H54 (cell line): ENCODE results near the gene BAK1.
"Not testable (repeated sequence)": the region's sequence is repeated elsewhere in the genome, so short reads cannot be mapped to it uniquely, and the experiment has no call there.

ENCODE experiments used
- DNase-seq: peaks from one replicate; pipeline ENCODE4 v3.0.0; 2011; ENCODE audit warnings: low spot score, mixed read lengths; ENCODE audit not compliant: insufficient read length
- FAIRE-seq: peaks from 3 replicates; lab custom pipeline; 2011; peaks lifted over from hg19 to GRCh38; lab: Jason Lieb, UNC
- POLR2A ChIP-seq: IDR thresholded peaks from 2 replicates; pipeline ENCODE4 v1.6.1; 2011; ENCODE audit warnings: low read depth, mild to moderate bottlenecking, low read length

Gene BAK1

GRCh38 chr6:33570806-33571636, 9.1 kb downstream of the BAK1 start:
- peak; percentile 34; the same call in 1 of the 2 replicates for TF ChIP-seq POLR2A
- DNase-seq: peak; percentile 62
- no peak for FAIRE-seq

- no peak for FAIRE-seq
Measured at GRCh38 chr6:33568826-33569570, 11.1 kb downstream of the BAK1 start.

GRCh38 chr6:33567836-33568235, 12.2 kb downstream of the BAK1 start:
- DNase-seq (no peak), FAIRE-seq (no peak)
- no peak for TF ChIP-seq POLR2A

More at GRCh38 chr6:33568826-33569570, 11.1 kb downstream of the BAK1 start:
- no peak for TF ChIP-seq POLR2A
- no peak for DNase-seq

GRCh38 chr6:33566182-33567084, 13.6 kb downstream of the BAK1 start:
- DNase-seq (no peak), FAIRE-seq (no peak)
- TF ChIP-seq POLR2A: no peak

GRCh38 chr6:33558801-33559200, 21.3 kb downstream of the BAK1 start:
- no peak for DNase-seq
- FAIRE-seq: no peak

GRCh38 chr6:33557376-33557775, 22.7 kb downstream of the BAK1 start:
- no peak for TF ChIP-seq POLR2A
- FAIRE-seq (no peak), DNase-seq (no peak)

More at GRCh38 chr6:33558801-33559200, 21.3 kb downstream of the BAK1 start:
- TF ChIP-seq POLR2A: no peak

GRCh38 chr6:33552883-33553282, 27.2 kb downstream of the BAK1 start:
- not testable (repeated sequence) for DNase-seq, FAIRE-seq

GRCh38 chr6:33552252-33552651, 27.8 kb downstream of the BAK1 start:
- TF ChIP-seq POLR2A: no peak
- FAIRE-seq (no peak), DNase-seq (no peak)

- no peak for FAIRE-seq
- TF ChIP-seq POLR2A: no peak
- DNase-seq: no peak
Measured at GRCh38 chr6:33551538-33551937, 28.5 kb downstream of the BAK1 start.

GRCh38 chr6:33549896-33550295, 30.2 kb downstream of the BAK1 start:
- no peak for FAIRE-seq
- DNase-seq: no peak
- TF ChIP-seq POLR2A: no peak

- no peak for FAIRE-seq
Measured at GRCh38 chr6:33549196-33549595, 30.9 kb downstream of the BAK1 start.

GRCh38 chr6:33547499-33547898, 32.6 kb downstream of the BAK1 start:
- TF ChIP-seq POLR2A: no peak
- no peak for DNase-seq
- FAIRE-seq: no peak

More at GRCh38 chr6:33549196-33549595, 30.9 kb downstream of the BAK1 start:
- no peak for TF ChIP-seq POLR2A
- DNase-seq: no peak

GRCh38 chr6:33546766-33547165, 33.3 kb downstream of the BAK1 start:
- TF ChIP-seq POLR2A: no peak
- no peak for FAIRE-seq
- no peak for DNase-seq

GRCh38 chr6:33545292-33545691, 34.8 kb downstream of the BAK1 start:
- not testable (repeated sequence) for DNase-seq, FAIRE-seq
